H9 (cell line): ENCODE measurements around the gene SCUBE2. TPM values are rescaled to one million over a fixed set of nuclear protein-coding genes. Genes with fewer than 3 reads are reported as not detected.

Source experiments
- DNase-seq: peaks from one replicate; pipeline ENCODE4 v3.0.0-alpha.2; 2017
- H2AFZ ChIP-seq: one replicate; pipeline ENCODE4 v1.6.1; 2013; ENCODE audit warnings: mild to moderate bottlenecking, low read length, control low read depth, moderate library complexity
- H2AK5ac ChIP-seq: 2 replicates; pipeline ENCODE4 v1.6.1; 2013; ENCODE audit warnings: low read length, control low read depth, mixed read lengths; ENCODE audit not compliant: insufficient read length
- H2BK120ac ChIP-seq: one replicate; pipeline ENCODE4 v1.6.1; 2013; ENCODE audit warnings: low read depth, mild to moderate bottlenecking, low read length, control low read depth, inconsistent platforms; ENCODE audit not compliant: poor library complexity, severe bottlenecking
- H2BK12ac ChIP-seq: 2 replicates; pipeline ENCODE4 v1.6.1; 2013; ENCODE audit warnings: low read length, control low read depth, mixed read lengths, low read depth; ENCODE audit not compliant: insufficient read length
- H2BK15ac ChIP-seq: 2 replicates; pipeline ENCODE4 v1.6.1; 2013; ENCODE audit warnings: low read depth, low read length, control low read depth
- H2BK20ac ChIP-seq: one replicate; pipeline ENCODE4 v1.6.1; 2013; ENCODE audit warnings: low read depth, mild to moderate bottlenecking, low read length, control low read depth, inconsistent platforms; ENCODE audit not compliant: poor library complexity, severe bottlenecking
- H2BK5ac ChIP-seq: 2 replicates; pipeline ENCODE4 v1.6.1; 2013; ENCODE audit warnings: low read length, control low read depth, mixed read lengths; ENCODE audit not compliant: insufficient read length
- H3K14ac ChIP-seq: 2 replicates; pipeline ENCODE4 v1.6.1; 2013; ENCODE audit warnings: low read length, control low read depth; ENCODE audit not compliant: insufficient read depth
- H3K18ac ChIP-seq: 2 replicates; pipeline ENCODE4 v1.6.1; 2013; ENCODE audit warnings: low read depth, mild to moderate bottlenecking, mixed read lengths, low read length, control low read depth; ENCODE audit not compliant: insufficient read length
- H3K23ac ChIP-seq: 2 replicates; pipeline ENCODE4 v1.6.1; 2013; ENCODE audit warnings: low read length, control low read depth, mixed read lengths, low read depth; ENCODE audit not compliant: insufficient read length
- H3K23me2 ChIP-seq: 2 replicates; pipeline ENCODE4 v1.6.1; 2013; ENCODE audit warnings: low read depth, mild to moderate bottlenecking, mixed read lengths, low read length, control low read depth; ENCODE audit not compliant: insufficient read length, poor library complexity, severe bottlenecking
- H3K27ac ChIP-seq: 2 replicates; pipeline ENCODE4 v1.5.1; 2013; ENCODE audit warnings: low read length, control low read depth, mixed read lengths, low read depth; ENCODE audit not compliant: insufficient read length
- H3K27me3 ChIP-seq: 2 replicates; pipeline ENCODE4 v1.6.1; 2013; ENCODE audit warnings: low read length, control low read depth, inconsistent platforms; ENCODE audit not compliant: insufficient read depth
- H3K4ac ChIP-seq: 2 replicates; pipeline ENCODE4 v1.6.1; 2013; ENCODE audit warnings: low read depth, mild to moderate bottlenecking, control low read depth, inconsistent platforms, low read length, moderate library complexity
- H3K4me1 ChIP-seq: 2 replicates; pipeline ENCODE4 v1.6.1; 2013; ENCODE audit warnings: low read length, control low read depth, inconsistent platforms; ENCODE audit not compliant: insufficient read depth
- H3K4me2 ChIP-seq: 2 replicates; pipeline ENCODE4 v1.6.1; 2013; ENCODE audit warnings: low read length, control low read depth, mixed read lengths; ENCODE audit not compliant: insufficient read length, insufficient read depth
- H3K56ac ChIP-seq: 2 replicates; pipeline ENCODE4 v1.6.1; 2013; ENCODE audit warnings: low read depth, mild to moderate bottlenecking, mixed read lengths, low read length, control low read depth; ENCODE audit not compliant: insufficient read length
- H3K79me1 ChIP-seq: 2 replicates; pipeline ENCODE4 v1.6.1; 2013; ENCODE audit warnings: low read depth, mild to moderate bottlenecking, moderate library complexity, low read length, control low read depth, inconsistent platforms; ENCODE audit not compliant: insufficient read depth, poor library complexity, severe bottlenecking
- H3K79me2 ChIP-seq: 2 replicates; pipeline ENCODE4 v1.6.1; 2013; ENCODE audit warnings: low read length, control low read depth, inconsistent platforms; ENCODE audit not compliant: insufficient read depth
- H3K9ac ChIP-seq: 2 replicates; pipeline ENCODE4 v1.6.1; 2013; ENCODE audit warnings: low read length, control low read depth, mixed read lengths; ENCODE audit not compliant: insufficient read length; ENCODE audit errors: extremely low read depth
- H3K9me3 ChIP-seq: one replicate; pipeline ENCODE4 v1.6.1; 2013; ENCODE audit warnings: low read depth, low read length, inconsistent platforms; ENCODE audit not compliant: control insufficient read depth
- H3T11ph ChIP-seq: one replicate; pipeline ENCODE4 v1.6.1; 2013; ENCODE audit warnings: mild to moderate bottlenecking, low read length, control low read depth, inconsistent platforms
- H4K20me1 ChIP-seq: one replicate; pipeline ENCODE4 v1.6.1; 2013; ENCODE audit not compliant: control insufficient read depth, insufficient read length, insufficient read depth
- H4K5ac ChIP-seq: 2 replicates; pipeline ENCODE4 v1.6.1; 2013; ENCODE audit warnings: low read depth, mild to moderate bottlenecking, mixed read lengths, low read length, control low read depth; ENCODE audit not compliant: insufficient read length
- H4K8ac ChIP-seq: replicated peaks from 2 replicates; pipeline ENCODE4 v1.6.1; 2013; ENCODE audit warnings: low read length, control low read depth, mixed read lengths, low read depth; ENCODE audit not compliant: insufficient read length
- H4K91ac ChIP-seq: 2 replicates; pipeline ENCODE4 v1.6.1; 2013; ENCODE audit warnings: low read depth, mild to moderate bottlenecking, moderate library complexity, mixed read lengths, low read length, control low read depth; ENCODE audit not compliant: insufficient read length
- H3K27ac Mint-ChIP-seq, 3 experiments: 2 replicates in 2 of 3; 3 replicates in 1 of 3; pipeline ENCODE4 v1.8.0; 2020 to 2021; ENCODE audit warnings: mixed read lengths in 3 of 3, mild to moderate bottlenecking in 1 of 3, moderate library complexity in 1 of 3
- H3K27me3 Mint-ChIP-seq: 2 replicates; pipeline ENCODE4 v1.8.0; 2021; ENCODE audit warnings: low read depth, mild to moderate bottlenecking, moderate library complexity, mixed read lengths
- H3K36me3 Mint-ChIP-seq, 3 experiments: 2 replicates in 2 of 3; 3 replicates in 1 of 3; pipeline ENCODE4 v1.8.0; 2020 to 2021; ENCODE audit warnings: low read depth in 3 of 3, mixed read lengths in 3 of 3; ENCODE audit not compliant: insufficient read depth in 1 of 3
- H3K4me1 Mint-ChIP-seq, 2 experiments: 2 replicates each; pipeline ENCODE4 v1.8.0; 2020; ENCODE audit warnings: mixed read lengths in 2 of 2
- H3K4me3 Mint-ChIP-seq, 2 experiments: 2 replicates in 1 of 2; 3 replicates in 1 of 2; pipeline ENCODE4 v1.8.0; 2020 to 2021; ENCODE audit warnings: mild to moderate bottlenecking in 2 of 2, mixed read lengths in 2 of 2, moderate library complexity in 1 of 2
- H3K9me3 Mint-ChIP-seq, 2 experiments: 2 replicates in 1 of 2; 3 replicates in 1 of 2; pipeline ENCODE4 v1.8.0; 2020; ENCODE audit warnings: mild to moderate bottlenecking in 2 of 2, mixed read lengths in 2 of 2, moderate library complexity in 1 of 2
- WGBS: extraction: QIAGEN DNeasy Blood & Tissue Kit; methylation state at CpG from one replicate; pipeline ENCODE4 v1.1.7; 2013; ENCODE audit warnings: missing lambda C conversion rate, low lambda C conversion rate, mixed read lengths; ENCODE audit not compliant: insufficient read length; ENCODE audit errors: extremely low coverage; 5-methylcytosine and 5-hydroxymethylcytosine counted together
- total RNA-seq: library from RNA; stranded (reverse); gene quantifications from 2 replicates; pipeline ENCODE4 v1.2.1, GENCODE V29; 2021
- TF ChIP-seq, protein P1 (sequence below): fragments of 200-600 bp; sonication (generic); conservative IDR thresholded peaks from 3 replicates; pipeline ENCODE4 v1.8.0; 2021; ENCODE audit warnings: antibody characterized with exemption, mild to moderate bottlenecking

The SCUBE2 gene
- total RNA-seq, 1 experiment from 2014 or later = 1.6 TPM

DNA sequence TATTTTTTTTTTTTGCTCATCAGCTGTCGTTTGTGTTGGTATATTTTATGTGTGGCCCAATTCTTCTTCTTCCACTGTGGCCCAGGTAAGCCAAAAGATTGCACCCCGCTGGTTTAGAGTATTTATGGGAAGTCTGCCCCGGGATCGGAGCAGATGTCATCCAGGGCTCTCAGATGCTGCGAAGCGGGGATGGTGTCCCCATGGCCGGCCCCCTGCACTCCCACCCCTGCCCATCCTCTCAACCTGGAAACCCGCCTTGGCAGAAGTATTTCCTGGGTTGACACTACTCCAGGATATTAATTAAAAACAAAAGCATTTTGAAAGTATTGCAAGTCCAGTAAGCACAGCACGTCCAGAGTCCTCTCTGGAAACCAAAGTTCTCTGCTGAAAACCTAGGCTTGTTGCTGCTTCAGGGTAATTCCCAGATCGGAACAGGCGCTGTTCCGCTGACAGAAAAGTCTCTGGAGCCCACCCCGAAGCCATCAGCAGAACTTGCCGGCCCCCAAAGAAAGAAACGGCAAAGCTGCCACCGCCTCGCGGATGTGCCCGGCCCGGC, 833 bp downstream of the SCUBE2 start:
- peaks cover 55% of the 10 kb centered on the region for H3K27me3 Mint-ChIP-seq
- Histone ChIP-seq H3K56ac (no peak overlapping the region), H3K4me2 (peak overlapping the region; percentile 46)

More for the DNA sequence above, 833 bp downstream of the SCUBE2 start:
- Histone ChIP-seq H3K27me3 (peaks cover 10% of the 10 kb centered on the region; the same call in 1 of the 2 replicates), H2AFZ (no peak overlapping the region), H3K14ac (no peak overlapping the region), H3K9ac (no peak overlapping the region), H3K23ac (no peak overlapping the region), H3K79me1 (no peaks in the 10 kb centered on the region), H2BK120ac (no peak overlapping the region), H2BK12ac (no peak overlapping the region), H2BK20ac (no peak overlapping the region), H3K4me1 (peaks cover 2% of the 10 kb centered on the region; the same call in 1 of the 2 replicates), H2BK5ac (no peak overlapping the region), H2AK5ac (no peak overlapping the region), H3T11ph (no peak overlapping the region), H4K8ac (no peak overlapping the region), H3K23me2 (peaks cover 8% of the 10 kb centered on the region), H3K9me3 (no peaks in the 10 kb centered on the region), H3K27ac (no peak overlapping the region), H3K4ac (no peak overlapping the region), H2BK15ac (no peak overlapping the region), H4K20me1 (no peaks in the 10 kb centered on the region), H3K18ac (no peak overlapping the region), H4K91ac (no peak overlapping the region), H3K79me2 (no peaks in the 10 kb centered on the region), H4K5ac (no peak overlapping the region)
- peaks cover 0 to 2% (median 0%) of the 10 kb centered on the region in 3 experiments; a peak in 2 of 7 replicates for H3K36me3 Mint-ChIP-seq
- no CpG with 5 or more reads among the region's 20 CpGs for WGBS
- H3K27ac Mint-ChIP-seq = no peak overlapping the region
- no peaks in the 10 kb centered on the region; a peak in 1 of 5 replicates for H3K9me3 Mint-ChIP-seq
- peaks cover 11 to 12% of the 10 kb centered on the region in 2 experiments for H3K4me1 Mint-ChIP-seq
- no peak for DNase-seq
- TF ChIP-seq, protein P1, sequence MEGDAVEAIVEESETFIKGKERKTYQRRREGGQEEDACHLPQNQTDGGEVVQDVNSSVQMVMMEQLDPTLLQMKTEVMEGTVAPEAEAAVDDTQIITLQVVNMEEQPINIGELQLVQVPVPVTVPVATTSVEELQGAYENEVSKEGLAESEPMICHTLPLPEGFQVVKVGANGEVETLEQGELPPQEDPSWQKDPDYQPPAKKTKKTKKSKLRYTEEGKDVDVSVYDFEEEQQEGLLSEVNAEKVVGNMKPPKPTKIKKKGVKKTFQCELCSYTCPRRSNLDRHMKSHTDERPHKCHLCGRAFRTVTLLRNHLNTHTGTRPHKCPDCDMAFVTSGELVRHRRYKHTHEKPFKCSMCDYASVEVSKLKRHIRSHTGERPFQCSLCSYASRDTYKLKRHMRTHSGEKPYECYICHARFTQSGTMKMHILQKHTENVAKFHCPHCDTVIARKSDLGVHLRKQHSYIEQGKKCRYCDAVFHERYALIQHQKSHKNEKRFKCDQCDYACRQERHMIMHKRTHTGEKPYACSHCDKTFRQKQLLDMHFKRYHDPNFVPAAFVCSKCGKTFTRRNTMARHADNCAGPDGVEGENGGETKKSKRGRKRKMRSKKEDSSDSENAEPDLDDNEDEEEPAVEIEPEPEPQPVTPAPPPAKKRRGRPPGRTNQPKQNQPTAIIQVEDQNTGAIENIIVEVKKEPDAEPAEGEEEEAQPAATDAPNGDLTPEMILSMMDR = no peak
- peak overlapping the region; percentile 65 to 81 for H3K4me3 Mint-ChIP-seq
